HG03097 (cell line): ENCODE results near the gene RTF1.
"Not testable (repeated sequence)": the region's sequence is repeated elsewhere in the genome, so short reads cannot be mapped to it uniquely, and the experiment has no call there.

Experiments
- ATAC-seq: cut with Tn5 transposase; IDR thresholded peaks from one replicate; pipeline ENCODE4 v1.9.1; 2021; ENCODE audit not compliant: unreplicated experiment, low FRiP score

Gene RTF1

GRCh38 chr15:41435037-41435786, 18.3 kb downstream of the RTF1 start:
- ATAC-seq = no peak

GRCh38 chr15:41437448-41437847, 20.6 kb downstream of the RTF1 start:
- ATAC-seq = no peak

- no peak for ATAC-seq
Measured at GRCh38 chr15:41438206-41438605, 21.3 kb downstream of the RTF1 start.

GRCh38 chr15:41438745-41439144, 21.9 kb downstream of the RTF1 start:
- ATAC-seq = not testable (repeated sequence)

GRCh38 chr15:41443275-41443674, 26.4 kb downstream of the RTF1 start:
- no peak for ATAC-seq

GRCh38 chr15:41445399-41445798, 28.5 kb downstream of the RTF1 start:
- ATAC-seq = no peak

GRCh38 chr15:41462084-41462795, 45.3 kb downstream of the RTF1 start:
- ATAC-seq = no peak

GRCh38 chr15:41464889-41465580, 48.1 kb downstream of the RTF1 start:
- no peak for ATAC-seq

GRCh38 chr15:41465822-41466421, 49.0 kb downstream of the RTF1 start:
- no peak for ATAC-seq

- no peak for ATAC-seq
Measured at GRCh38 chr15:41466711-41467110, 49.8 kb downstream of the RTF1 start.

GRCh38 chr15:41469644-41470043, 52.7 kb downstream of the RTF1 start:
- not testable (repeated sequence) for ATAC-seq

GRCh38 chr15:41473418-41473817, 56.5 kb downstream of the RTF1 start:
- no peak for ATAC-seq

- ATAC-seq = no peak
Measured at GRCh38 chr15:41474436-41474835, 57.5 kb downstream of the RTF1 start.

GRCh38 chr15:41474941-41475340, 58.0 kb downstream of the RTF1 start:
- ATAC-seq = no peak

GRCh38 chr15:41476416-41477048, 59.6 kb downstream of the RTF1 start:
- no peak for ATAC-seq

- ATAC-seq = no peak
Measured at GRCh38 chr15:41480396-41481140, 63.7 kb downstream of the RTF1 start.

GRCh38 chr15:41482110-41482877, 65.4 kb downstream of the RTF1 start:
- no peak for ATAC-seq

GRCh38 chr15:41483115-41483514, 66.2 kb downstream of the RTF1 start:
- ATAC-seq = peak; percentile 56

- peak; percentile 6 for ATAC-seq
Measured at GRCh38 chr15:41483519-41483918, 66.6 kb downstream of the RTF1 start.
